ENCODE measurements around the gene KBTBD3.

DNA sequence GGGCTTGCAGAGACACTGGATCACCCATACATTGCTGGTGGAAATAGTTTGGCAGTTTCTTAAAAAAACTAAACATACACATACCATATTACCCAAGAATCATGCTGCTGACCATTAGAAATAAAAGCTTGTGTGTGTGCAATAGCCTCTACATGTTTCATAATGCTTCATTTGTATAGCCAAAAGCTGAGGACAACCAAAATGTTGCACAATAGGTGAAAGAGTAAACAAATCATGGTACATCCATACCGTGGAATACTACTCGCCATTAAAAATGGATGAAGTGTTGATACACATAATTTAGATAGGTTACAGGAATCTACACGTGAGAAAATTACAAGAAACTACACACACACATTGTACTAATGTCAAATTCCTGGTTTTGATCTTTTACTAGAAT lies 6.5 kb downstream of the KBTBD3 start:
- TF ChIP-seq CTCF (IDR thresholded peaks at IDR 0.05 in 4 of 5, conservative IDR thresholded peaks at IDR 0.05 in 1 of 5) = no peak
- TF ChIP-seq POLR2A (IDR thresholded peaks at IDR 0.05) = no peak

Measured in gastrocnemius medialis (tissue), 4 donors.